A549 (cell line): ENCODE data around the gene ANTXR2. TPM values are rescaled to one million over a fixed set of nuclear protein-coding genes. Genes with fewer than 3 reads are reported as not detected.

Source experiments
- ATAC-seq, 2 experiments: fragments of 200-7000 bp in 1 of 2; fragments of >200 bp in 1 of 2; cut with Nextera tagmentation in 1 of 2; cut with Tn5 transposase in 1 of 2; 3 replicates each; pipeline versions ENCODE4 v1.8.0 to v1.9.1; 2018 to 2020; ENCODE audit warnings: mild to moderate bottlenecking in 1 of 2, moderate library complexity in 1 of 2
- CTCF ChIA-PET: fragments of 300-600 bp; sonication (Branson Sonifier 250); formaldehyde crosslinking; extraction: SDS; loops from one replicate; lab custom pipeline; 2021; ENCODE audit warnings: antibody characterized with exemption, inconsistent platforms; lab: Yijun Ruan, JAX
- POLR2A ChIA-PET: fragments of 350-600 bp; formaldehyde crosslinking; extraction: SDS; loops from one replicate; lab custom pipeline; 2021; ENCODE audit warnings: antibody characterized with exemption, inconsistent platforms; lab: Yijun Ruan, JAX
- DNase-seq, 2 experiments: peaks; one replicate each; pipeline versions ENCODE4 v3.0.0 to v3.0.0-alpha.2; 2011 to 2016; ENCODE audit warnings: low read depth in 1 of 2, low spot score in 1 of 2
- FAIRE-seq: peaks from 2 replicates; lab custom pipeline; 2011; peaks lifted over from hg19 to GRCh38; lab: Jason Lieb, UNC
- H3K27ac ChIP-seq, 2 experiments: fragments of >200 bp; sonication (Bioruptor Twin); formaldehyde crosslinking; 3 replicates each; pipeline ENCODE4 v1.5.1; 2016 to 2017
- H3K4me1 ChIP-seq: fragments of >200 bp; sonication (Bioruptor Twin); formaldehyde crosslinking; 3 replicates; pipeline ENCODE4 v1.6.1; 2016
- H3K4me2 ChIP-seq: fragments of >200 bp; sonication (Bioruptor Twin); formaldehyde crosslinking; 3 replicates; pipeline ENCODE4 v1.6.1; 2016
- H3K4me3 ChIP-seq: fragments of >200 bp; sonication (Bioruptor Twin); formaldehyde crosslinking; 3 replicates; pipeline ENCODE4 v1.5.1; 2016
- H3K9me3 ChIP-seq: fragments of >200 bp; sonication (Bioruptor Twin); formaldehyde crosslinking; 3 replicates; pipeline ENCODE4 v1.6.1; 2016
- CBX2 ChIP-seq: fragments of 200-600 bp; sonication (generic); IDR thresholded peaks from 2 replicates; pipeline ENCODE4 v1.6.1; 2016; ENCODE audit warnings: low read depth, mild to moderate bottlenecking, borderline replicate concordance
- CHD4 ChIP-seq: fragments of 200-600 bp; sonication (generic); IDR thresholded peaks from 2 replicates; pipeline ENCODE4 v1.6.1; 2016; ENCODE audit warnings: antibody characterized with exemption, mild to moderate bottlenecking, borderline replicate concordance
- EP300 ChIP-seq, 2 experiments: fragments of >200 bp; sonication (Bioruptor Twin); formaldehyde crosslinking; IDR thresholded peaks; 2 replicates in 1 of 2; 3 replicates in 1 of 2; pipeline ENCODE4 v1.6.1; 2016 to 2017
- FOSB ChIP-seq: fragments of 250-450 bp; sonication (Bioruptor Pico); IDR thresholded peaks from 2 replicates; pipeline ENCODE4 v1.5.0; 2020; ENCODE audit warnings: mild to moderate bottlenecking, moderate library complexity
- GATA3 ChIP-seq: IDR thresholded peaks from 2 replicates; pipeline ENCODE4 v1.6.1; 2012; ENCODE audit warnings: borderline replicate concordance
- HDAC2 ChIP-seq: fragments of 200-600 bp; sonication (generic); IDR thresholded peaks from 2 replicates; pipeline ENCODE4 v1.6.1; 2016
- MAZ ChIP-seq: fragments of 150-350 bp; IDR thresholded peaks from 2 replicates; pipeline ENCODE4 v1.6.1; 2014; ENCODE audit warnings: antibody characterized with exemption, low read depth, low read length, borderline replicate concordance
- NR3C1 ChIP-seq: fragments of >200 bp; sonication (Bioruptor Twin); formaldehyde crosslinking; IDR thresholded peaks from 3 replicates; pipeline ENCODE4 v1.6.1; 2017
- PHF8 ChIP-seq: fragments of 200-600 bp; sonication (generic); IDR thresholded peaks from 2 replicates; pipeline ENCODE4 v1.6.1; 2016; ENCODE audit warnings: low read depth, mild to moderate bottlenecking, antibody characterized with exemption, moderate library complexity, borderline replicate concordance
- POLR2A ChIP-seq: IDR thresholded peaks from 2 replicates; pipeline ENCODE4 v1.6.1; 2012; ENCODE audit warnings: mild to moderate bottlenecking, low read length
- POLR2AphosphoS2 ChIP-seq: conservative IDR thresholded peaks from 2 replicates; pipeline ENCODE4 v1.6.1; 2012; ENCODE audit warnings: low read length, improper control_type of control experiment, inconsistent platforms
- RARB ChIP-seq: fragments of 250-450 bp; sonication (Bioruptor Pico); IDR thresholded peaks from 2 replicates; pipeline ENCODE4 v1.8.0; 2021; ENCODE audit warnings: mild to moderate bottlenecking, moderate library complexity
- RFX5 ChIP-seq: fragments of 450-650 bp; IDR thresholded peaks from 2 replicates; pipeline ENCODE4 v1.7.1; 2014; ENCODE audit warnings: antibody characterized with exemption, mild to moderate bottlenecking, moderate library complexity
- SMC3 ChIP-seq: fragments of >200 bp; sonication (Bioruptor Twin); formaldehyde crosslinking; IDR thresholded peaks from 3 replicates; pipeline ENCODE4 v1.6.1; 2018; ENCODE audit warnings: inconsistent platforms
- SREBF2 ChIP-seq: fragments of 450-650 bp; IDR thresholded peaks from 2 replicates; pipeline ENCODE4 v1.6.1; 2014; ENCODE audit warnings: mild to moderate bottlenecking, moderate library complexity
- TFCP2L1 ChIP-seq: fragments of 250-450 bp; sonication (Bioruptor Pico); IDR thresholded peaks from 2 replicates; pipeline ENCODE4 v1.5.0; 2021; ENCODE audit warnings: mild to moderate bottlenecking
- ZFP36 ChIP-seq: fragments of 450-650 bp; IDR thresholded peaks from 2 replicates; pipeline ENCODE4 v1.6.1; 2014; ENCODE audit warnings: borderline replicate concordance; ENCODE audit not compliant: partially characterized antibody
- ZSCAN20 ChIP-seq: fragments of 250-450 bp; sonication (Bioruptor Pico); IDR thresholded peaks from 2 replicates; pipeline ENCODE4 v1.8.0; 2022; ENCODE audit warnings: mild to moderate bottlenecking, moderate library complexity
- whole genome bisulfite sequencing: methylation state at CpG from one replicate; pipeline ENCODE4 v1.1.6; 2017; ENCODE audit errors: missing lambda C conversion rate; 5-methylcytosine and 5-hydroxymethylcytosine counted together
- polyA plus RNA-seq, 4 experiments: library from polyadenylated mRNA; depleted of rRNA in 3 of 4; stranded (reverse); fragments of >200 nt; fragmentation: RNase III in 1 of 4; extraction: RNeasy Plus Mini Kit Qiagen cat#74134 plus additional on column Dnase treatment in 1 of 4; gene quantifications; 2 replicates in 3 of 4; 3 replicates in 1 of 4; pipeline ENCODE4 v1.2.3, GENCODE V29; 2011 to 2017
- TF ChIP-seq, protein P1 (sequence below): fragments of 250-450 bp; sonication (Bioruptor Pico); IDR thresholded peaks from 2 replicates; pipeline ENCODE4 v1.5.0; 2021; ENCODE audit warnings: mild to moderate bottlenecking, moderate library complexity, borderline replicate concordance
- TF ChIP-seq, protein P2 (sequence below): fragments of >200 bp; sonication (Bioruptor Twin); formaldehyde crosslinking; IDR thresholded peaks from 2 replicates; pipeline ENCODE4 v1.6.1; 2016
- TF ChIP-seq, protein P3 (sequence below): fragments of 250-450 bp; sonication (Bioruptor Pico); IDR thresholded peaks from 2 replicates; pipeline ENCODE4 v1.5.0; 2020; ENCODE audit warnings: low read depth, mild to moderate bottlenecking, moderate library complexity
- TF ChIP-seq, protein P4 (sequence below): IDR thresholded peaks from 2 replicates; pipeline ENCODE4 v1.6.1; 2012
- TF ChIP-seq, protein P5 (sequence below): IDR thresholded peaks from 2 replicates; pipeline ENCODE4 v1.6.1; 2012
- TF ChIP-seq, protein P6 (sequence below): fragments of 450-650 bp; IDR thresholded peaks from 2 replicates; pipeline ENCODE4 v1.6.1; 2014; ENCODE audit warnings: antibody characterized with exemption

ANTXR2 gene
- polyA plus RNA-seq, 2 of the 4 experiments (the other 2 are of a cell fraction), result 2.3 to 3.0 TPM

DNA sequence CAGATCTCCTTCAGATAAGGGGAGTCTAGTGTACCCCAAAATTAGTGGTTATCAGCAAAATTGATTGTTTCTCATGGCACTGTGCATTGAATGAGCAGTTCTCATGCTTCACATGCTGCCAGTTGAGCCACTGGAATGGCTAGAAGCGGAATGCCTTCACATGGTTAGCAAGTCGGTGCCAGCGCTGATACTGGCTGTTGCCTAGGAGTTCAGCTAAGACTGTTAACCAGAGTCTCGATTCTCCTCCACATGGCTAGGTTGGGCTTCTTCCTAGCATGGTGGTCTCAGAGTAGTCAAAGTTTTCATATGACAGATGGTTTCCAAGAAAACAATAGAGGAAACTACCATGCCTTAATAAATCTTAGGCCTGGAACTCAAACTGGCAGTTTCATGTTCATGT is 12.2 kb downstream of the ANTXR2 start (continued):
- TF ChIP-seq, protein P1, sequence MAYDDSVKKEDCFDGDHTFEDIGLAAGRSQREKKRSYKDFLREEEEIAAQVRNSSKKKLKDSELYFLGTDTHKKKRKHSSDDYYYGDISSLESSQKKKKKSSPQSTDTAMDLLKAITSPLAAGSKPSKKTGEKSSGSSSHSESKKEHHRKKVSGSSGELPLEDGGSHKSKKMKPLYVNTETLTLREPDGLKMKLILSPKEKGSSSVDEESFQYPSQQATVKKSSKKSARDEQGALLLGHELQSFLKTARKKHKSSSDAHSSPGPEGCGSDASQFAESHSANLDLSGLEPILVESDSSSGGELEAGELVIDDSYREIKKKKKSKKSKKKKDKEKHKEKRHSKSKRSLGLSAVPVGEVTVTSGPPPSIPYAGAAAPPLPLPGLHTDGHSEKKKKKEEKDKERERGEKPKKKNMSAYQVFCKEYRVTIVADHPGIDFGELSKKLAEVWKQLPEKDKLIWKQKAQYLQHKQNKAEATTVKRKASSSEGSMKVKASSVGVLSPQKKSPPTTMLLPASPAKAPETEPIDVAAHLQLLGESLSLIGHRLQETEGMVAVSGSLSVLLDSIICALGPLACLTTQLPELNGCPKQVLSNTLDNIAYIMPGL (CRISPR knock-in tag), result no peak
- TF ChIP-seq CHD4 (no peak), RFX5 (no peak), SREBF2 (no peak), ZSCAN20 (no peak), NR3C1 (no peak), GATA3 (no peak)
- TF ChIP-seq, protein P2, sequence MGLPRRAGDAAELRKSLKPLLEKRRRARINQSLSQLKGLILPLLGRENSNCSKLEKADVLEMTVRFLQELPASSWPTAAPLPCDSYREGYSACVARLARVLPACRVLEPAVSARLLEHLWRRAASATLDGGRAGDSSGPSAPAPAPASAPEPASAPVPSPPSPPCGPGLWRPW, result no peak

DNA sequence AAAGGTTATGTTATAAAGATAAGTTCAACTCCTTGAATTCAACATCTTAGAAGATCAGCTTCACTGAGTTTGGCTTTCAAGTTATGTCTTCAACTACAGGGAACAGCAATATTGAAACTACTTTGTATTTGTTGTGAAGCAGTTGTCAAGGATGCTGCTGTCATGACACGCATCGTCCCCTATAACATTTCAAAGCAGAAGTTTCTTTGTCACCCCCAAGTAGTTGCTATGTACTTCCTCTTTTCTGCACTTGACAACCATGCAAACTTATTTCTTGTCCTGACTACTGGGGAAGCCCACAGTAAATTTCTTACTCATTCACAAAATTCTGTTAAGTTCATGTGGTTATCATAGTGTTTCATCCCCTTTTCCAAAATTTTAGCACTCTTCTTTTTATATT is 14.3 kb downstream of the ANTXR2 start:
- 77% methylated on average over 2 of the region's 2 CpGs for WGBS
- Histone ChIP-seq H3K4me2 (no peak overlapping the region), H3K9me3 (no peaks in the 10 kb centered on the region), H3K27ac (no peak overlapping the region), H3K4me1 (no peaks in the 10 kb centered on the region)
- CTCF ChIA-PET, result no interaction called here
- FAIRE-seq, result no peak
- DNase-seq, result no peak
- no peak for ATAC-seq
- TF ChIP-seq, protein P3, sequence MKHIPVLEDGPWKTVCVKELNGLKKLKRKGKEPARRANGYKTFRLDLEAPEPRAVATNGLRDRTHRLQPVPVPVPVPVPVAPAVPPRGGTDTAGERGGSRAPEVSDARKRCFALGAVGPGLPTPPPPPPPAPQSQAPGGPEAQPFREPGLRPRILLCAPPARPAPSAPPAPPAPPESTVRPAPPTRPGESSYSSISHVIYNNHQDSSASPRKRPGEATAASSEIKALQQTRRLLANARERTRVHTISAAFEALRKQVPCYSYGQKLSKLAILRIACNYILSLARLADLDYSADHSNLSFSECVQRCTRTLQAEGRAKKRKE, result no peak
- TF ChIP-seq PHF8, result no peak
- no peak for TF ChIP-seq POLR2A
- no peak for TF ChIP-seq CBX2
- no peak for TF ChIP-seq SMC3
- no peak for TF ChIP-seq SREBF2
- TF ChIP-seq ZSCAN20, result no peak
- TF ChIP-seq, protein P4, sequence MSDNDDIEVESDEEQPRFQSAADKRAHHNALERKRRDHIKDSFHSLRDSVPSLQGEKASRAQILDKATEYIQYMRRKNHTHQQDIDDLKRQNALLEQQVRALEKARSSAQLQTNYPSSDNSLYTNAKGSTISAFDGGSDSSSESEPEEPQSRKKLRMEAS, result no peak
- TF ChIP-seq FOSB (CRISPR knock-in tag), result no peak
- no peak for TF ChIP-seq MAZ
- TF ChIP-seq, protein P5, sequence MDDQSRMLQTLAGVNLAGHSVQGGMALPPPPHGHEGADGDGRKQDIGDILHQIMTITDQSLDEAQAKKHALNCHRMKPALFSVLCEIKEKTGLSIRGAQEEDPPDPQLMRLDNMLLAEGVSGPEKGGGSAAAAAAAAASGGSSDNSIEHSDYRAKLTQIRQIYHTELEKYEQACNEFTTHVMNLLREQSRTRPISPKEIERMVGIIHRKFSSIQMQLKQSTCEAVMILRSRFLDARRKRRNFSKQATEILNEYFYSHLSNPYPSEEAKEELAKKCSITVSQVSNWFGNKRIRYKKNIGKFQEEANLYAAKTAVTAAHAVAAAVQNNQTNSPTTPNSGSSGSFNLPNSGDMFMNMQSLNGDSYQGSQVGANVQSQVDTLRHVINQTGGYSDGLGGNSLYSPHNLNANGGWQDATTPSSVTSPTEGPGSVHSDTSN, result no peak
- TF ChIP-seq GATA3, result no peak
- no peak for TF ChIP-seq HDAC2
- TF ChIP-seq, protein P2, result no peak
- no peak for TF ChIP-seq RARB (CRISPR knock-in tag)
- TF ChIP-seq EP300 (IDR thresholded peaks at IDR 0.05), result no peak
- no peak for TF ChIP-seq TFCP2L1 (CRISPR knock-in tag)
- no peak for TF ChIP-seq ZFP36
- TF ChIP-seq, protein P6, sequence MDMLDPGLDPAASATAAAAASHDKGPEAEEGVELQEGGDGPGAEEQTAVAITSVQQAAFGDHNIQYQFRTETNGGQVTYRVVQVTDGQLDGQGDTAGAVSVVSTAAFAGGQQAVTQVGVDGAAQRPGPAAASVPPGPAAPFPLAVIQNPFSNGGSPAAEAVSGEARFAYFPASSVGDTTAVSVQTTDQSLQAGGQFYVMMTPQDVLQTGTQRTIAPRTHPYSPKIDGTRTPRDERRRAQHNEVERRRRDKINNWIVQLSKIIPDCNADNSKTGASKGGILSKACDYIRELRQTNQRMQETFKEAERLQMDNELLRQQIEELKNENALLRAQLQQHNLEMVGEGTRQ, result no peak
- no peak for TF ChIP-seq POLR2AphosphoS2
- TF ChIP-seq, all 56 proteins: peak for 0
- POLR2A ChIA-PET, result no interaction called here
- no peak overlapping the region for H3K4me3 ChIP-seq
